Activated naive CD4-positive, alpha-beta T cell treated with anti-CD3 and anti-CD28 coated beads, Interleukin-2, amount 50 U/mL, for 72 hours (primary cell): ENCODE measurements around the gene MRAP. TPM values are rescaled to one million over a fixed set of nuclear protein-coding genes. Genes with fewer than 3 reads are reported as not detected.
"Not testable (repeated sequence)": the region's sequence is repeated elsewhere in the genome, so short reads cannot be mapped to it uniquely, and the experiment has no call there.

ENCODE experiments used
- ATAC-seq, 2 donors: fragments of 150-1000 bp; cut with Tn5 transposase; 2 replicates each; pipeline ENCODE4 v1.10.0; 2021; ENCODE audit warnings: mild to moderate bottlenecking in 2 of 2, moderate library complexity in 2 of 2
- DNase-seq, 2 donors: peaks; one replicate each; pipeline ENCODE4 v3.0.0; 2021 to 2022; ENCODE audit warnings: low spot score in 2 of 2
- H3K27ac Mint-ChIP-seq, 2 donors: one replicate each; pipeline ENCODE4 v1.8.0; 2022; ENCODE audit warnings: mild to moderate bottlenecking in 2 of 2, mixed read lengths in 2 of 2
- H3K36me3 Mint-ChIP-seq, 2 donors: one replicate each; pipeline ENCODE4 v1.8.0; 2022; ENCODE audit warnings: mixed read lengths in 2 of 2
- H3K9me3 Mint-ChIP-seq, 2 donors: one replicate each; pipeline ENCODE4 v1.8.0; 2022; ENCODE audit warnings: mixed read lengths in 2 of 2
- total RNA-seq, 2 donors: library from RNA; stranded (reverse); gene quantifications; one replicate each; pipeline ENCODE4 v1.2.3, GENCODE V29; 2022

Gene MRAP
- total RNA-seq, 2 donors from 2014 or later = not detected

GRCh38 chr21:32281531-32281930 is 17.1 kb upstream of the MRAP start:
- H3K36me3 Mint-ChIP-seq = peaks cover 0 to 17% of the 10 kb centered on the region in 2 donors
- ATAC-seq = no peak
- H3K27ac Mint-ChIP-seq = no peak overlapping the region
- no peak for DNase-seq
- no peaks in the 10 kb centered on the region for H3K9me3 Mint-ChIP-seq

GRCh38 chr21:32282992-32283391 is 15.7 kb upstream of the MRAP start:
- Mint-ChIP-seq H3K9me3 (no peaks in the 10 kb centered on the region), H3K36me3 (peaks cover 0 to 16% of the 10 kb centered on the region in 2 donors), H3K27ac (no peak overlapping the region)
- DNase-seq = no peak
- ATAC-seq = no peak

- no peak for ATAC-seq
- H3K36me3 Mint-ChIP-seq = peaks cover 0 to 6% of the 10 kb centered on the region in 2 donors
- DNase-seq = no peak
- H3K9me3 Mint-ChIP-seq = no peaks in the 10 kb centered on the region
- H3K27ac Mint-ChIP-seq = no peak overlapping the region
These were observed 13.2 kb upstream of the MRAP start for GRCh38 chr21:32285476-32285875.

DNA sequence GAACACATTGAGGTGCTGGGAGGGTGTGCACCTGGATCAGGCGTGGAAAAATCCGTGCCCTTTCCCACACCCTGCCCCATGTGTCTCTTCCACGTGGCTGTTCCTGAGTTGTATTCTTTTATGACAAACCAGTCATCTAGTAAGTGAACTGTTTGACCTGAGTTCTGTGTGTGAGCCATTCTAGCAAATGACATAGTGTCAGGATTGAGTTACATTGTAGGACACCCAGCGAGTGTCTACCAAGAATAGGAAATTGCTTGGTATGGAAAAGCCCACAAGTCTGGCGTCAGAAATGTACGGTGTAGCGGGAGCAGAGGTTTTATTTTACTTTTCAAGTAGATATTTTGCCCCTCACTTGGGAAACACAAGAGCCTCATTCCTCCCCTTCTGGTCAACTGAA is 1.2 kb upstream of the MRAP start:
- no peaks in the 10 kb centered on the region for H3K9me3 Mint-ChIP-seq
- no peak for DNase-seq
- no peak overlapping the region for H3K27ac Mint-ChIP-seq
- H3K36me3 Mint-ChIP-seq = peaks cover 5 to 10% of the 10 kb centered on the region in 2 donors
- ATAC-seq = no peak

GRCh38 chr21:32298148-32298559 is 501 bp upstream of the MRAP start:
- ATAC-seq (no peak), DNase-seq (no peak)
- H3K36me3 Mint-ChIP-seq = peaks cover 5 to 10% of the 10 kb centered on the region in 2 donors
- no peaks in the 10 kb centered on the region for H3K9me3 Mint-ChIP-seq
- H3K27ac Mint-ChIP-seq = no peak overlapping the region

DNA sequence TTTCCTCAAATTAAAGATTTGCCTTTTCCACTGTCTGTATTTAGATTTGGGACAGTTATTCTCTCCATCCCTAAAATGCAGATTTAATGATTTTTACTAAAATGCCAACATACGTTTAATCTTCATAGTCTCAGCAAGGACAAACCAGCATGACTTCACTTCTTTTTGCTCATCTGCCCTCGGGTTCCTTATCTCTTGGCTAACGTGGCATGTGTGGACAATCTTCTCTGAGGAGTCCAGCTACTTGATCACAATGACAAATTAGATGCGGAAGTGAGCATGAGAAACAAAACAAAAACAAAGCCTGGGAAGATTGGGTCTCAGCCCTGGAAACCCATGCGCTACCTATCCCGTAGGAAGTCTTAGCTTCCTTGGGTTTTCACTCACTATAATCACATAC is 1.0 kb downstream of the MRAP start:
- ATAC-seq (no peak), DNase-seq (no peak)
- Mint-ChIP-seq H3K27ac (no peak overlapping the region), H3K36me3 (peaks cover 5 to 10% of the 10 kb centered on the region in 2 donors), H3K9me3 (no peaks in the 10 kb centered on the region)

GRCh38 chr21:32300117-32300681 is 1.5 kb downstream of the MRAP start:
- DNase-seq (peak in 1 of 2 donors; percentile 30), ATAC-seq (no peak)
- H3K36me3 Mint-ChIP-seq = peaks cover 5 to 10% of the 10 kb centered on the region in 2 donors
- H3K27ac Mint-ChIP-seq = no peak overlapping the region
- H3K9me3 Mint-ChIP-seq = no peaks in the 10 kb centered on the region

- Mint-ChIP-seq H3K36me3 (peaks cover 5 to 10% of the 10 kb centered on the region in 2 donors), H3K9me3 (no peaks in the 10 kb centered on the region), H3K27ac (peak overlapping the region in 1 of 2 donors; percentile 87)
- ATAC-seq (no peak), DNase-seq (no peak)
These were observed 2.9 kb downstream of the MRAP start for GRCh38 chr21:32301596-32301995.

GRCh38 chr21:32302560-32302959 is 3.9 kb downstream of the MRAP start:
- ATAC-seq (no peak), DNase-seq (no peak)
- no peak overlapping the region for H3K27ac Mint-ChIP-seq
- peaks cover 5 to 10% of the 10 kb centered on the region in 2 donors for H3K36me3 Mint-ChIP-seq
- no peaks in the 10 kb centered on the region for H3K9me3 Mint-ChIP-seq

GRCh38 chr21:32303385-32303784 is 4.7 kb downstream of the MRAP start:
- H3K36me3 Mint-ChIP-seq = peaks cover 5 to 10% of the 10 kb centered on the region in 2 donors
- ATAC-seq = no peak
- peak overlapping the region in 1 of 2 donors; percentile 93 for H3K27ac Mint-ChIP-seq
- no peaks in the 10 kb centered on the region for H3K9me3 Mint-ChIP-seq
- peak in 1 of 2 donors; percentile 30 for DNase-seq

DNA sequence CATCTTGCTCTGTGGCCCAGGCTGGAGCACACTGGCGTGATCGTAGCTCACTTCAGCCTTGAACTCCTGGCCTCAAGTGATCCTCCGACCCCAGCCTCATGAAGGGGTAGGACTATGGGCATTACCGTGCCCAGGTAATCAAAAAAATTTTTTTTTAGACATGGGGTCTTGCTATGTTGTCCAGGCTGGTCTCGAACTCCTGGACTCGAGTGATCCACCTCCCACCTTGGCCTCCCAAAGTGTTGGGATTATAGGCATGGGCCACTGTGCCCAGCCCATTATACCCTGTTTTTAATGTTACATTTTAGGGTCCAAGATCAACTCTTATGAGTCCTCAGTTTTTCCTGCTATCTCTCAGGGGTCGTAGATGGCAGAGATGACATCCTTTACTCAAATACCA is 6.3 kb downstream of the MRAP start:
- ATAC-seq = no peak
- H3K27ac Mint-ChIP-seq = no peak overlapping the region

GRCh38 chr21:32306021-32306780 is 7.5 kb downstream of the MRAP start:
- Mint-ChIP-seq H3K9me3 (no peaks in the 10 kb centered on the region), H3K27ac (peak overlapping the region; percentile 15 to 36), H3K36me3 (peaks cover 0 to 9% of the 10 kb centered on the region in 2 donors)
- ATAC-seq (no peak), DNase-seq (no peak)

More for the DNA sequence above, 6.3 kb downstream of the MRAP start:
- no peak for DNase-seq
- H3K9me3 Mint-ChIP-seq = no peaks in the 10 kb centered on the region
- H3K36me3 Mint-ChIP-seq = peaks cover 5 to 10% of the 10 kb centered on the region in 2 donors

DNA sequence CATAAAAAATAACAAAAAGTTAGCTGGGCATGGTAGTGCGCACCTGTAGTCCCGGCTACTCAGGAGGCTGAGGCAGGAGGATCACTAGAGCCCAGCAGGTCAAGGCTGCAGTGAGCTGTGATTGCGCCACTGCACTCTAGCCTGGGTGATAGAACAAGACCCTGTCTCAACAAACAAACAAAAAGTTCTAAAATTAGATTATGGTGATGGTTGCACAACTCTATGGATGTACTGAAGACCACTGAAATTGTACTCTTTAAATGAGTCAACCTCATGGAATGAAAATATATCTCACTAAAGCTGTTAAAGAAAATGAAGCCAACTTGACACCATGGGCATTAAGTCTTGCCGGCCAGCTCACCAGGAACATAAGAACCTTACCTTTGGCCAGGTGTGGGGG is 9.1 kb downstream of the MRAP start:
- ATAC-seq = no peak
- H3K27ac Mint-ChIP-seq = no peak overlapping the region
- H3K9me3 Mint-ChIP-seq = no peaks in the 10 kb centered on the region
- H3K36me3 Mint-ChIP-seq = peaks cover 11 to 13% of the 10 kb centered on the region in 2 donors
- DNase-seq = no peak

- DNase-seq (no peak), ATAC-seq (peak in 1 of 2 donors; percentile 13)
- H3K9me3 Mint-ChIP-seq = no peaks in the 10 kb centered on the region
- H3K36me3 Mint-ChIP-seq = peaks cover 11 to 13% of the 10 kb centered on the region in 2 donors
- H3K27ac Mint-ChIP-seq = no peak overlapping the region
These were observed 10.0 kb downstream of the MRAP start for GRCh38 chr21:32308696-32309095.

- no peak for DNase-seq
- H3K9me3 Mint-ChIP-seq = no peaks in the 10 kb centered on the region
- ATAC-seq = no peak
- no peak overlapping the region for H3K27ac Mint-ChIP-seq
- peaks cover 11 to 13% of the 10 kb centered on the region in 2 donors for H3K36me3 Mint-ChIP-seq
These were observed 11.3 kb downstream of the MRAP start for GRCh38 chr21:32309906-32310460.

DNA sequence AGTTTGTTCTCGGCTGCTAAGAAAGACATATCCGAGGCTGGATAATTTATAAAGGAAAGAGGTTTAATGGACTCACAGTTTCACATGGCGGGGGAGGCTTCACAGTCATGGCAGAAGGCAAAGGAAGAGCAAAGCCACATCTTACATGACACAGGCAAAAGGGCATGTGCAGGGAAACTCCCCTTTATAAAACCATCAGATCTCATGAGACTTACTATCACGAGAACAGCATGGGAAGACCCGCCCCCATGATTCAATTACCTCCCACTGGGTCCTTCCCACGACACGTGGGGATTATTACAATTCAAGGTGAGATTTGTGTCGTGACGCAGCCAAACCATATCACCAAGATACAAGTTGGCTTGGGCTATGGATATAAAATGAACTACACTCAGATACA is 12.3 kb downstream of the MRAP start:
- H3K27ac Mint-ChIP-seq = peak overlapping the region in 1 of 2 donors; percentile 68
- peak in 1 of 2 donors; percentile 64 for ATAC-seq
- H3K36me3 Mint-ChIP-seq = peaks cover 11 to 13% of the 10 kb centered on the region in 2 donors
- DNase-seq, H3K9me3 Mint-ChIP-seq: not testable (repeated sequence)

- DNase-seq (no peak), ATAC-seq (no peak)
- Mint-ChIP-seq H3K27ac (peak overlapping the region in 1 of 2 donors; percentile 46), H3K9me3 (no peaks in the 10 kb centered on the region), H3K36me3 (peaks cover 11 to 13% of the 10 kb centered on the region in 2 donors)
These were observed 13.0 kb downstream of the MRAP start for GRCh38 chr21:32311621-32312020.
